Small intestine (tissue), 7 donors: ENCODE data around the gene TGIF1. TPM values are rescaled to one million over a fixed set of nuclear protein-coding genes. Genes with fewer than 3 reads are reported as not detected.

Experiments used
- DNase-seq, 2 donors: peaks; one replicate each; pipeline versions ENCODE4 v3.0.0 to v3.0.0-alpha.2; 2013
- FAIRE-seq: peaks from 2 replicates; lab custom pipeline; 2012; peaks lifted over from hg19 to GRCh38; lab: Jason Lieb, UNC
- H3K27ac ChIP-seq, 3 donors: one replicate each; pipeline ENCODE4 v1.5.1; 2013; ENCODE audit warnings: low read length in 2 of 3, mild to moderate bottlenecking in 2 of 3, control low read depth in 1 of 3, inconsistent platforms in 1 of 3, low read depth in 1 of 3, moderate library complexity in 1 of 3
- H3K27me3 ChIP-seq, 3 donors: one replicate each; pipeline ENCODE4 v1.6.1; 2013; ENCODE audit warnings: low read length in 3 of 3, inconsistent platforms in 1 of 3; ENCODE audit not compliant: control insufficient read depth in 3 of 3, insufficient read depth in 3 of 3
- H3K36me3 ChIP-seq, 3 donors: one replicate each; pipeline ENCODE4 v1.6.1; 2013; ENCODE audit warnings: low read length in 3 of 3, inconsistent platforms in 1 of 3, low read depth in 1 of 3, mild to moderate bottlenecking in 1 of 3, moderate library complexity in 1 of 3; ENCODE audit not compliant: control insufficient read depth in 3 of 3, insufficient read depth in 2 of 3
- H3K4me1 ChIP-seq, 3 donors: one replicate each; pipeline ENCODE4 v1.6.1; 2013; ENCODE audit warnings: low read length in 2 of 3, inconsistent platforms in 1 of 3, low read depth in 1 of 3, mild to moderate bottlenecking in 1 of 3, moderate library complexity in 1 of 3; ENCODE audit not compliant: control insufficient read depth in 3 of 3, insufficient read depth in 2 of 3
- H3K4me3 ChIP-seq, 3 donors: one replicate each; pipeline ENCODE4 v1.5.1; 2013; ENCODE audit warnings: low read length in 3 of 3, control low read depth in 1 of 3, inconsistent platforms in 1 of 3, low read depth in 1 of 3, mild to moderate bottlenecking in 1 of 3, moderate library complexity in 1 of 3
- H3K9me3 ChIP-seq, 2 donors: one replicate each; pipeline ENCODE4 v1.6.1; 2013; ENCODE audit warnings: low read depth in 1 of 2, low read length in 1 of 2; ENCODE audit not compliant: control insufficient read depth in 2 of 2, insufficient read depth in 1 of 2
- WGBS, 3 donors: extraction: QIAGEN DNeasy Blood & Tissue Kit; methylation state at CpG; one replicate each; pipeline ENCODE4 v1.1.7; 2013; 5-methylcytosine and 5-hydroxymethylcytosine counted together
- polyA plus RNA-seq, 4 donors: library from polyadenylated mRNA; stranded (reverse) in 3 of 4; unstranded in 1 of 4; fragments of 200-250 nt in 3 of 4; fragments of 120-200 nt in 1 of 4; gene quantifications; one replicate each; pipeline versions ENCODE4 v1.2.1 to v1.2.3, GENCODE V29; 2013
- donor health status: healthy with polysubstance abuse.
- donor health status: control.
- donor health status: control.
- donor health status: Bipolar disorder and iron deficiency.
- donor health status: healthy.

Gene TGIF1
- polyA plus RNA-seq, 4 donors: 20.0 to 73.0 (median 35.3) TPM

DNA sequence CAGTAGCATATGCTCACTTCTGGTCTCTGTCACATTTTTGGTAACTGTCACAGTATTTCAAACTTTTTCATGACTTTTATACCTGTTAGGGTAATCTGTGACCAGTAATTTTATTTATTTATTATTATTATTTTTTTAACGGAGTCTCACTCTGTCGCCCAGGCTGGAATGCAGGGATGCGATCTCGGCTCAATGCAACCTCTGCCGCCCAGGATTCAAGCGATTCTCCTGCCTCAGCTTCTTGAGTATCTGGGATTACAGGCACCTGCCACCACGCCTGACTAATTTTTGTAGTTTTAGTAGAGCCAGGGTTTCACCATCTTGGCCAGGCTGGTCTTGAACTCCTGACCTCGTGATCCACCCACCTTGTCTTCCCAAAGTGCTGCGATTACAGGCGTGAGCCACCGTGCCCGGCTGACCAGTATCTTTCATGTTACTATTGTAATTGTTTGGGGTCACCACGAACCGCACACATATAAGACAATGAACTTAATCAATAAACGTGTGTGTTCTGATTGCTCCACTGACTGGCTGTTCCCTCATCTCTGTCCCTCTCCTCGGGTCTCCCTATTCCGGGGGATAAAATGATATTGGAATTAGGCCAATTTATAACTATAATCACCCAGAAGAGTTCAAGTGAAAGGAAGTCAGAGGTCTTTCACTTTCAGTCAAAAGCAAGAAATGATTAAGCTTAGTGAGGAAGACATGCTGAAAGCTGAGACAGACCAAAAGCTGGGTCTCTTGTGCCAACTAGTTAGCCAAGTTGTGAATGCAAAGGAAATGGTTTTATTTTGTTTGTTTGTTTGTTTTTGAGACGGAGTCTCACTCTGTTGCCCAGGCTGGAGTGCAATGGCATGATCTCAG is 22.9 kb downstream of the TGIF1 start:
- Histone ChIP-seq H3K9me3 (peaks cover 0 to 2% of the 10 kb centered on the region in 2 donors), H3K4me3 (no peak overlapping the region), H3K4me1 (peaks cover 0 to 4% (median 2%) of the 10 kb centered on the region in 3 donors), H3K36me3 (no peaks in the 10 kb centered on the region), H3K27me3 (no peaks in the 10 kb centered on the region), H3K27ac (no peak overlapping the region)
- WGBS, 3 donors: 60 to 69% (median 62%) methylated on average over 18 of the region's 18 CpGs
- no peak for DNase-seq
- FAIRE-seq: no peak

DNA sequence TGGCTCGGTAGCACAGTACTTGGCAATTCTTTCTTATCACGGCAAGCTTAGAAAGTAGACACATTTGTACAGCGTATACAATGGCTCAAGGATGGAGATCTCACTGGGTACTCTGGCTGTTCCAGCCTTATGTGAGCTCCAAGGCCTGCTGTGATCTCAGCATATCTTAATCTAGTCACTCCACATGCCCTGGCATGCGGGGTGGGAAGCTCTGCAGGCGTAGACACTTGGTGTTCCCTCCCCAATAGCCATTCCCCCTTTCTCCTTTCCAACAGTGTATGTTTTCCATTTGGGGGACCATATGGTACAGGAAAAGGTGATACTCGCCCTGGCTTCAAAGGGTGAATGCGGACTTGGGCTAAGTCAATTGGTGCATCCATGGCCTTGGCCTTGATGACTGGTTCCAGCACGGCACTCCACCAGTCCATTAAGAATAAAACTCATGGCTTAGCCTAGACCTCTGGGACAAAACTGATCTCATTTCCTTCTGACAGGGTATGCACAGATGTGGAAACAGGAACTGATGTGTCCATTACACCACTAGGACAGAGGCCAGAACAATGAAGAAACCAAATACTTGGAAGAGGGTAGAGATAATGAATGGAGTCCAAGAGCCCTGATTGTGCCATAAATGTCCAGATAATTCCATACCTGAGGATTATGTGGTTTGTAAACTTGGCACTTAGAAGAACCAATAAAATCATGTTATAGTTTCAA is 28.4 kb downstream of the TGIF1 start:
- 94 to 96% (median 95%) methylated on average over 8 of the region's 8 CpGs for WGBS, 3 donors
- no peaks in the 10 kb centered on the region for H3K36me3 ChIP-seq
- DNase-seq: no peak
- H3K9me3 ChIP-seq: peaks cover 0 to 2% of the 10 kb centered on the region in 2 donors
- FAIRE-seq: no peak
- no peak overlapping the region for H3K27ac ChIP-seq
- H3K4me1 ChIP-seq: peaks cover 0 to 31% (median 0%) of the 10 kb centered on the region in 3 donors
- H3K4me3 ChIP-seq: no peak overlapping the region
- no peaks in the 10 kb centered on the region for H3K27me3 ChIP-seq

DNA sequence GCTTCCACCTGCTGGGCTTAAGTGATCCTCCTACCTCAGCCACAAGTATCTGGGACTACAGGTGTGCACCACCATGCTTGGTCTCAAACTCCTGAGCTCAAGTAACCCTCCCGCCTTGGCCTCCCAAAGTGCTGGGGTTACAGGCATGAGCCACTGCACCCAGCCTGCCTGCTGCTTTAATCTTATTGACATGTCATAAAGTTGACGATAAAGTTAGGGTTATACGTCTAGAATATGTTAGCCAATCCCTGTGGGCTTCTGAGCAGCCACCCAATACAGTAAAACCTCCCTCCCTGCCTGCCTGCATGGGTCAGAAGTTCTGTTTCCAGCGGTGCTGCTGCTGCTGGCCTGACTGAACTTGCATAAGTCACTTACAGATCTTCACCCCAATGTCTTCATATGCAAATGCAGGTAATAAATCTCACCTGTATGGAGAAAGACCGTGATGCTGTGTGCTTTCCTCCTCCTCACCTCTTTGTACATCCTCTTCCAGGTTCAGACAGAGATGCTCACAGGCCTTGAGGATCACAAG is 30.1 kb downstream of the TGIF1 start:
- 30 to 61% (median 45%) methylated on average over 5 of the region's 5 CpGs for WGBS, 3 donors
- peaks cover 0 to 36% (median 0%) of the 10 kb centered on the region in 3 donors for H3K4me1 ChIP-seq
- FAIRE-seq (no peak), DNase-seq (peak; percentile 31 to 67)
- no peaks in the 10 kb centered on the region for H3K27me3 ChIP-seq
- no peak overlapping the region for H3K4me3 ChIP-seq
- H3K9me3 ChIP-seq: no peaks in the 10 kb centered on the region
- no peaks in the 10 kb centered on the region for H3K36me3 ChIP-seq
- H3K27ac ChIP-seq: peak overlapping the region in 1 of 3 donors; percentile 82

GRCh38 chr18:3480827-3481573 is 31.0 kb downstream of the TGIF1 start:
- Histone ChIP-seq H3K4me3 (no peak overlapping the region), H3K27ac (peak overlapping the region in 1 of 3 donors; percentile 82), H3K36me3 (no peaks in the 10 kb centered on the region), H3K27me3 (no peaks in the 10 kb centered on the region), H3K9me3 (no peaks in the 10 kb centered on the region), H3K4me1 (peaks cover 0 to 45% (median 0%) of the 10 kb centered on the region in 3 donors)
- DNase-seq (peak in 1 of 2 donors; percentile 81), FAIRE-seq (no peak)
- WGBS, 3 donors: 93 to 96% (median 95%) methylated on average over 5 of the region's 5 CpGs

DNA sequence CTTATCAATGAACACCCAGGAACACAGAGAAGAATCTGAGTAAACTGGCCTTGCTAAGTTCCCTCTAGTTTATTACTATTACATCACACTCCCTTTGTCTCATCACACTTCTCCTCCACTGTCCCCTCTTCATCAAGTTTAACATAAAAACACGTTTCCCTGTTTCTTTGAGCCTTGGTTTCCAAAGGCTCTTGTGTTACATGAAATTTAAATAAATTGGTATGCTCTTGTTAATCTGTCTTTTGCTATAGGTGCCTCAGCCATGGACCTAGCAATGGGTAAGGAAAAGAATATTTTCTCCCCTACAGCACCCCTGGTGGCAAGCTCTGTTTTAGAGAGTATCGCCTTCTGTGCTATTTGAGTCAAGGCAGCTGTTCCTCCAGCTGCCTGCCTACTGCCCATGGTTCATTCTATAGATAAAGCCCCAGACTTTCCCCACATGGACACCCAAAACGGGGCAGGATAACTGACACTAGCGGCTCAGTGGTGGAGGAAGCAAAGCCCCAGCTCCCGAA is 31.8 kb downstream of the TGIF1 start:
- DNase-seq: peak; percentile 44 to 81
- H3K27me3 ChIP-seq: no peaks in the 10 kb centered on the region
- peak overlapping the region in 1 of 3 donors; percentile 82 for H3K27ac ChIP-seq
- no peaks in the 10 kb centered on the region for H3K36me3 ChIP-seq
- no peaks in the 10 kb centered on the region for H3K9me3 ChIP-seq
- 29 to 46% (median 34%) methylated on average over 5 of the region's 5 CpGs for WGBS, 3 donors
- peaks cover 0 to 51% (median 0%) of the 10 kb centered on the region in 3 donors for H3K4me1 ChIP-seq
- no peak for FAIRE-seq
- H3K4me3 ChIP-seq: no peak overlapping the region

GRCh38 chr18:3482258-3482657 is 32.3 kb downstream of the TGIF1 start:
- Histone ChIP-seq H3K27ac (peak overlapping the region in 1 of 3 donors; percentile 82), H3K36me3 (no peaks in the 10 kb centered on the region), H3K9me3 (no peaks in the 10 kb centered on the region), H3K4me3 (no peak overlapping the region), H3K4me1 (peaks cover 0 to 51% (median 0%) of the 10 kb centered on the region in 3 donors), H3K27me3 (no peaks in the 10 kb centered on the region)
- DNase-seq (no peak), FAIRE-seq (no peak)
- 80 to 89% (median 86%) methylated on average over 3 of the region's 3 CpGs for WGBS, 3 donors

GRCh38 chr18:3485153-3486149 is 35.5 kb downstream of the TGIF1 start:
- DNase-seq: peak in 1 of 2 donors; percentile 67
- 77 to 88% (median 81%) methylated on average over 9 of the region's 9 CpGs for WGBS, 3 donors
- FAIRE-seq: no peak
- Histone ChIP-seq H3K36me3 (no peaks in the 10 kb centered on the region), H3K9me3 (no peaks in the 10 kb centered on the region), H3K27ac (peak overlapping the region in 1 of 3 donors; percentile 65), H3K27me3 (no peaks in the 10 kb centered on the region), H3K4me1 (peaks cover 0 to 40% (median 0%) of the 10 kb centered on the region in 3 donors), H3K4me3 (no peak overlapping the region)
